HCT116 (cell line): ENCODE measurements around the gene MAPK8IP1. TPM values are rescaled to one million over a fixed set of nuclear protein-coding genes. Genes with fewer than 3 reads are reported as not detected.

Experiments
- ATAC-seq: fragments of 200-7000 bp; cut with Tn5 transposase; 2 replicates; pipeline ENCODE4 v1.9.1; 2020; ENCODE audit warnings: mild to moderate bottlenecking, moderate library complexity
- BruUV-seq: library from RNA; stranded (reverse); fragments of 400-500 nt; replicated peaks from 2 replicates; lab custom pipeline; 2021; lab: Mats Ljungman, UMichigan
- CTCF ChIA-PET: fragments of 300-600 bp; sonication (Branson Sonifier 250); formaldehyde crosslinking; loops from one replicate; lab custom pipeline; 2021; ENCODE audit warnings: antibody characterized with exemption; lab: Charles Lee
- POLR2A ChIA-PET: fragments of 300-600, 350-600 bp; sonication (Branson Sonifier 250); formaldehyde crosslinking; loops from one replicate; lab custom pipeline; 2021; ENCODE audit warnings: antibody characterized with exemption; lab: Charles Lee
- RAD21 ChIA-PET, 2 experiments: fragments of 300-600 bp; sonication (Branson Sonifier 250); formaldehyde crosslinking; loops; one replicate each; lab custom pipeline; 2023; ENCODE audit warnings: low total read pairs in 2 of 2; ENCODE audit not compliant: uncharacterized antibody in 2 of 2, unreplicated experiment in 2 of 2, low non-redundant PET in 1 of 2; lab: Charles Lee
- DNase-seq: peaks from one replicate; pipeline ENCODE4 v3.0.0-alpha.2; 2010; ENCODE audit warnings: low read depth, low spot score
- H2AFZ ChIP-seq: fragments of 200-600 bp; shearing (Covaris generic), sonication (generic); 2 replicates; pipeline ENCODE4 v1.6.1; 2017; ENCODE audit warnings: low read depth, mixed run types, mixed read lengths, antibody characterized with exemption, low read length; ENCODE audit not compliant: poor library complexity, severe bottlenecking
- H3K27ac ChIP-seq: 2 replicates; pipeline ENCODE4 v1.5.1; 2012; ENCODE audit warnings: low read depth, low read length
- H3K27me3 ChIP-seq: fragments of 200-600 bp; sonication (generic); 2 replicates; pipeline ENCODE4 v1.6.1; 2016; ENCODE audit warnings: mixed run types, low read length, mixed read lengths; ENCODE audit not compliant: insufficient read depth
- H3K36me3 ChIP-seq, 2 experiments: fragments of 200-500 bp in 1 of 2; fragments of 200-600 bp in 1 of 2; sonication (Bioruptor generic) in 1 of 2; sonication (generic) in 1 of 2; 2 replicates each; pipeline versions ENCODE4 v1.5.1 to v1.6.1; 2014 to 2016; ENCODE audit warnings: low read length in 2 of 2, inconsistent platforms in 1 of 2, mixed read lengths in 1 of 2, mixed run types in 1 of 2; ENCODE audit not compliant: insufficient read depth in 2 of 2, control insufficient read depth in 1 of 2
- H3K4me1 ChIP-seq, 2 experiments: fragments of 200-600 bp in 1 of 2; sonication (generic) in 1 of 2; 2 replicates each; pipeline versions ENCODE4 v1.5.1 to v1.6.1; 2012 to 2017; ENCODE audit warnings: low read length in 2 of 2, inconsistent platforms in 1 of 2, mild to moderate bottlenecking in 1 of 2, mixed read lengths in 1 of 2, mixed run types in 1 of 2, moderate library complexity in 1 of 2; ENCODE audit not compliant: insufficient read depth in 2 of 2, control insufficient read depth in 1 of 2
- H3K4me2 ChIP-seq: fragments of 200-600 bp; sonication (generic); 2 replicates; pipeline ENCODE4 v1.6.1; 2017; ENCODE audit warnings: mixed run types, low read length, mixed read lengths
- H3K4me3 ChIP-seq, 2 experiments: fragments of 200-600 bp in 1 of 2; sonication (generic) in 1 of 2; replicated peaks in 1 of 2; 2 replicates each; pipeline ENCODE4 v1.5.1; 2011 to 2016; ENCODE audit warnings: low read length in 2 of 2, control low read depth in 1 of 2, low read depth in 1 of 2, mild to moderate bottlenecking in 1 of 2, mixed read lengths in 1 of 2, mixed run types in 1 of 2
- H3K79me2 ChIP-seq: fragments of 200-600 bp; sonication (generic); 2 replicates; pipeline ENCODE4 v1.6.1; 2017; ENCODE audit warnings: mild to moderate bottlenecking, mixed run types, low read length, moderate library complexity, mixed read lengths; ENCODE audit not compliant: insufficient read depth
- H3K9ac ChIP-seq: fragments of 200-600 bp; sonication (generic); 2 replicates; pipeline ENCODE4 v1.6.1; 2016; ENCODE audit warnings: low read length, mixed read lengths
- H3K9me2 ChIP-seq: fragments of 200-600 bp; sonication (generic), shearing (Covaris generic); 2 replicates; pipeline ENCODE4 v1.6.1; 2017; ENCODE audit warnings: mixed run types, mild to moderate bottlenecking, moderate library complexity; ENCODE audit not compliant: insufficient read depth
- H3K9me3 ChIP-seq, 2 experiments: fragments of 200-500 bp in 1 of 2; fragments of 200-600 bp in 1 of 2; sonication (Bioruptor generic) in 1 of 2; sonication (generic) in 1 of 2; 2 replicates each; pipeline ENCODE4 v1.6.1; 2014 to 2017; ENCODE audit warnings: low read length in 2 of 2, mixed read lengths in 2 of 2, inconsistent platforms in 1 of 2, low read depth in 1 of 2, mild to moderate bottlenecking in 1 of 2, mixed run types in 1 of 2, moderate library complexity in 1 of 2; ENCODE audit not compliant: control insufficient read depth in 1 of 2, insufficient read depth in 1 of 2
- H4K20me1 ChIP-seq: fragments of 200-600 bp; sonication (generic), shearing (Covaris generic); 2 replicates; pipeline ENCODE4 v1.6.1; 2017; ENCODE audit warnings: mixed run types, mild to moderate bottlenecking, moderate library complexity; ENCODE audit not compliant: insufficient read depth
- CTCF ChIP-seq, 3 experiments: fragments of 200-600 bp in 1 of 3; sonication (generic) in 1 of 3; IDR thresholded peaks in 2 of 3; conservative IDR thresholded peaks in 1 of 3; 2 replicates each; pipeline ENCODE4 v1.5.1; 2012 to 2017; ENCODE audit warnings: low read depth in 2 of 3, low read length in 2 of 3, antibody characterized with exemption in 1 of 3, borderline replicate concordance in 1 of 3, control low read depth in 1 of 3, mild to moderate bottlenecking in 1 of 3, mixed read lengths in 1 of 3, mixed run types in 1 of 3, moderate library complexity in 1 of 3; ENCODE audit not compliant: insufficient read depth in 1 of 3
- REST ChIP-seq: IDR thresholded peaks from 2 replicates; pipeline ENCODE4 v1.6.1; 2012; ENCODE audit warnings: low read depth
- intact Hi-C: fragments of 100-400 bp; cut with micrococcal nuclease; formaldehyde crosslinking; loops from 2 replicates; pipeline ENCODE4 v1.10.0; 2022
- total RNA-seq: library from RNA; stranded (reverse); gene quantifications from one replicate; pipeline ENCODE4 v1.2.1, GENCODE V29; 2021; ENCODE audit not compliant: unreplicated experiment

MAPK8IP1 gene
- total RNA-seq, 1 experiment from 2014 or later = 10.1 TPM

- Histone ChIP-seq H3K4me2 (no peak overlapping the region), H3K9me2 (no peaks in the 10 kb centered on the region), H2AFZ (no peak overlapping the region), H3K79me2 (no peaks in the 10 kb centered on the region), H3K4me1 (peaks cover 0 to under 1% of the 10 kb centered on the region in 2 experiments; a peak in 1 of 4 replicates), H3K36me3 (no peaks in the 10 kb centered on the region), H3K9me3 (no peaks in the 10 kb centered on the region), H3K4me3 (no peak overlapping the region), H3K9ac (no peak overlapping the region), H4K20me1 (no peaks in the 10 kb centered on the region), H3K27me3 (no peaks in the 10 kb centered on the region), H3K27ac (no peak overlapping the region)
- no TSS peak for BruUV-seq
- ChIA-PET CTCF (no interaction called here), POLR2A (no interaction called here), RAD21 (no interaction called here)
- intact Hi-C loops = no loop called here
- DNase-seq (no peak), ATAC-seq (peak; percentile 50; the same call in 1 of the 2 replicates)
- TF ChIP-seq CTCF (IDR thresholded peaks at IDR 0.05 in 2 of 3, conservative IDR thresholded peaks at IDR 0.05 in 1 of 3; ENCODE audit: borderline replicate concordance in 1 of 3, insufficient read depth in 1 of 3, low read depth in 2 of 3, low read length in 2 of 3) (peak in 1 of 3 experiments; percentile 11; a peak in 1 of 6 replicates), REST (no peak)
These were observed 5.6 kb downstream of the MAPK8IP1 start for GRCh38 chr11:45890886-45891550.
